Esophagus squamous epithelium (tissue), 4 donors: ENCODE data around the gene ANKRA2.

Experiments used
- CTCF ChIP-seq, 6 experiments: fragments of 450-650 bp in 4 of 6; fragments of 200-600 bp in 2 of 6; sonication (generic) in 2 of 6; IDR thresholded peaks; one replicate each; pipeline ENCODE4 v1.5.1; 2016 to 2019; ENCODE audit warnings: antibody characterized with exemption in 6 of 6, mild to moderate bottlenecking in 4 of 6, moderate library complexity in 4 of 6
- POLR2A ChIP-seq, 4 donors: fragments of 450-650 bp; IDR thresholded peaks; one replicate each; pipeline ENCODE4 v1.6.1; 2017; ENCODE audit warnings: antibody characterized with exemption in 4 of 4, mild to moderate bottlenecking in 4 of 4, moderate library complexity in 3 of 4

- TF ChIP-seq CTCF (IDR thresholded peaks at IDR 0.05) (peak in 5 of 6 experiments; percentile 30 to 62 (median 49)), POLR2A (IDR thresholded peaks at IDR 0.05) (no peak)
Measured at GRCh38 chr5:73596705-73597328, 31.4 kb upstream of the ANKRA2 start.
